HG03354 (cell line): ENCODE results near the gene C10orf88.

ENCODE experiments used
- ATAC-seq: cut with Tn5 transposase; IDR thresholded peaks from one replicate; pipeline ENCODE4 v1.9.1; 2021; ENCODE audit warnings: mild to moderate bottlenecking; ENCODE audit not compliant: unreplicated experiment, poor library complexity, severe bottlenecking

C10orf88 gene, protein sequence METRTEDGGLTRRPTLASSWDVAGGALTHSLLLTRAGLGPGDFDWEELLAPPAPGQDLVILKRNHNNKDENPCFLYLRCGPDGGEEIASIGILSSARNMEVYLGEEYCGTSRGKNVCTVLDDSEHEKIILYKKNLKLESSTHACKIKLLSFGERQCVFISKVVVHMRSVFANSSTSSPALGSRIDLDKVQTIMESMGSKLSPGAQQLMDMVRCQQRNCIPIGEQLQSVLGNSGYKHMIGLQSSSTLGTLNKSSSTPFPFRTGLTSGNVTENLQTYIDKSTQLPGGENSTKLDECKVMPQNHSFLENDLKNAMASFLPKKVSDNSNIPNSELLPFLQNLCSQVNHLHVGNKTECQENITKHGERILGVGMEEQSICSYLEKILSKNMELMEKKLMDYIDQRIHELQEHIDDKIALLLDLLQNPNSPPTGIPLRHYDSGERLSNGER

GRCh38 chr10:122953902-122954730 lies at the start of gene C10orf88:
TSS of gene C10orf88 (minus strand) at chr10:122954227. CDS start at chr10:122954178, 49 bp downstream.
- ATAC-seq: peak; percentile 99

- ATAC-seq: no peak
Measured at GRCh38 chr10:123001370-123001769, 47.3 kb upstream of the C10orf88 start.

- no peak for ATAC-seq
Measured at GRCh38 chr10:123000155-123000554, 46.1 kb upstream of the C10orf88 start.

- ATAC-seq: no peak
Measured at GRCh38 chr10:122999347-122999746, 45.3 kb upstream of the C10orf88 start.

DNA sequence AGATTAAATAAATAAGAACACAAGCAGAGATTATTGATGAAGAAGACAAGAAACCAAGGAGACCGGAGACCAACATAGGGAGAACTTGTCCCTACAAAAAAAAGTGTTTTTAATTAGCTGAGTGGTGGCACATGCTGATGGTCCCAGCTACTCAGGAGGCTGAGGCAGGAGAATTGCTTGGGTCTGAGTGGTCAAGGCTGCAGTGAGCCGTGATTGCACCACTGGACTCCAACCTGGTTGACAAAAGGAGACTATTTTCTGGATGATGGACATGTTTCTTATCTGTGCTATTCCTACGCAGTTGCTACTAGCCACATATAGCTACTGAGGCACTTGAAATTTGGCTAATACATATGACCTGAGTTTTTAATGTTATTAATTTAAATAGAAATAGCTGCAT lies 44.9 kb upstream of the C10orf88 start:
- no peak for ATAC-seq

DNA sequence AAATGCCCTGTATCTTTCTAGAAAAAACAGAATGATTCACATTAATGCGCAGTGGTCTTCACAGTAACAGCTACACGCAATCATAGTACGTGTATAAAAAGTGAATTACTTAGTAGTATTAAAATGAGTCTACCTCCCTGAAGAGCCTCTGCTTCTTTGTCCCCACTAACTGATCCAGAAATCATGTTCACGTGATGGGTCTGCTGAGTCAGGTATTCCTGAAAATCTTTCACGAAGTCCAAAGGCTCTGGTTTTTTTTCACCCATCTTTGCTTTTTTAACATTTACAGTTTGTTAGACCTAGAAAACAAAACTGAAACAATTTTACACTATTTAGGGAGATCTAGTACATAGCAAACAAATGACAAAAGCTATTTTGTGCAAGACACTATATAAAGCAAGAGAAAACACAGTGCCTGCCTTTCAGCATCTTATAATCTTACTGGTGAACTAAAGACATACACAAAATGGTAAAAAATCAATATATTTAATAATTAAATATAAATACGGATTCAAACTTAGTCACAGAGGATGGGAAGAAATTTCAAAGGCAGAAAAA lies 44.4 kb upstream of the C10orf88 start:
- ATAC-seq: no peak

- no peak for ATAC-seq
Measured at GRCh38 chr10:122997864-122998263, 43.8 kb upstream of the C10orf88 start.

DNA sequence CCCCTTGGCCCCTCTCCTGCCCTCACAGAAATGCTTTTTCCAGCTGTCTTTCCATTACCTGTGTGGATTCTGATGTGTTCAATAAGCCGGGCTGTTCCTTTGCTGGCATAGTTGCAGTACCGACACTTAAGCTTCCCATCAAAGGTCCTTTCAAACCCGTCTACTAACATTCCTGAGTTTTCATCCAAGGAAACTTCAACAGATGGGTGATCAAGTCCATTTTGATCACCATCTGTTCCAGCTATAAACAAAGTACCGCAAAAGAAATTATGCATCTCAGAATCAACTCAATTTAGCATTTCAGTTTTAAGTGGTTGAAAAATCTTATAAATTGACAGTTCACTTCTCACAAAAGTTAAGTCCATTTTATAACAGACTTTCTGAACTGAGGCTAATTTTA lies 41.9 kb upstream of the C10orf88 start:
- ATAC-seq: no peak

- ATAC-seq: no peak
Measured at GRCh38 chr10:122993797-122994336, 39.8 kb upstream of the C10orf88 start.

DNA sequence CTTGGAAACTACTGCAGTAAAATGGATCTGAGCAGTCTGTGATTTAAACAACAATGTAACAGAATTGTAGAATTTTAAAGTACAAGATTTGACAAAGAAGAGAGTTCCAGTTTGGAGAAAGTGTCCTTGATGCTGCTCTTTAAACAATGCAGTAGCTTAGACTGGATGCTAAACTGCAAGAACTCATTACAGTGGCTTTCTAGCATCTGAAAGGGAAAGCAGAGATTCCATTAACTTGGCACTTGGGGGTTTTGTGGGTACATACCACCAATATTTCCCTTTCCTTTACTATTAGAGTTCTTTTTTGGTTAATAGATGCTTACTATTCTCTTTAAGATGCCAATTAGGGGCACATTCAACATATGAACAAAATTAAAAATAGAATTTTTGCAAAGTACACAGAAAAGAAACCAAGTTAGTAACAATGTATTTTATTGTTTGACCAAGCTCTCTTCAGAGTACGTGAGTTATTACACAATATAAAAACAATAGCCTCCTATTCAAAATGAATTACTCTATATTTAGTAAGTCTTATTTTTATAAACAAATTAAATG lies 38.1 kb upstream of the C10orf88 start:
- ATAC-seq: no peak

GRCh38 chr10:122990278-122990677 lies 36.3 kb upstream of the C10orf88 start:
- ATAC-seq: no peak

GRCh38 chr10:122988501-122988900 lies 34.5 kb upstream of the C10orf88 start:
- ATAC-seq: no peak

GRCh38 chr10:122986335-122986734 lies 32.3 kb upstream of the C10orf88 start:
- ATAC-seq: no peak

DNA sequence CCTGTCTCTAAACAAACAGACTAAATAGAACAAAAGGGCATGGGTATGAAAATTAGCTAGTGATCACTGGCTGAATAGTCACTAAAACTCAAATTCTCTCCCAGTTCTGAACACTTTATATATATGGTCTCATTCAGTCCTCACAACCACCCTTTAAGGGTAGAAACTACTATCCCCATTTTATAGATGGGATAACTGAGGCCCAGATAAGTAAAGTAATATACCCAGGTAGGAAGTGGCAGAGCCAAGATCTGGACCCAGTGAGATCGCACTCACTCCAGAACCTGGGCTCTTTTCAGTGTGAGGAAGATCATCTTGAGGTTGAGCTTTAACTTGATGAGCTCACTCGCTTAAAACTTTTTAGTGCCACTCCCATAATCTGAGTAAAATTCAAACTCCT lies 30.7 kb upstream of the C10orf88 start:
- ATAC-seq: no peak

- ATAC-seq: no peak
Measured at GRCh38 chr10:122983898-122984297, 29.9 kb upstream of the C10orf88 start.

GRCh38 chr10:122981066-122981464 lies 27.0 kb upstream of the C10orf88 start:
- no peak for ATAC-seq

DNA sequence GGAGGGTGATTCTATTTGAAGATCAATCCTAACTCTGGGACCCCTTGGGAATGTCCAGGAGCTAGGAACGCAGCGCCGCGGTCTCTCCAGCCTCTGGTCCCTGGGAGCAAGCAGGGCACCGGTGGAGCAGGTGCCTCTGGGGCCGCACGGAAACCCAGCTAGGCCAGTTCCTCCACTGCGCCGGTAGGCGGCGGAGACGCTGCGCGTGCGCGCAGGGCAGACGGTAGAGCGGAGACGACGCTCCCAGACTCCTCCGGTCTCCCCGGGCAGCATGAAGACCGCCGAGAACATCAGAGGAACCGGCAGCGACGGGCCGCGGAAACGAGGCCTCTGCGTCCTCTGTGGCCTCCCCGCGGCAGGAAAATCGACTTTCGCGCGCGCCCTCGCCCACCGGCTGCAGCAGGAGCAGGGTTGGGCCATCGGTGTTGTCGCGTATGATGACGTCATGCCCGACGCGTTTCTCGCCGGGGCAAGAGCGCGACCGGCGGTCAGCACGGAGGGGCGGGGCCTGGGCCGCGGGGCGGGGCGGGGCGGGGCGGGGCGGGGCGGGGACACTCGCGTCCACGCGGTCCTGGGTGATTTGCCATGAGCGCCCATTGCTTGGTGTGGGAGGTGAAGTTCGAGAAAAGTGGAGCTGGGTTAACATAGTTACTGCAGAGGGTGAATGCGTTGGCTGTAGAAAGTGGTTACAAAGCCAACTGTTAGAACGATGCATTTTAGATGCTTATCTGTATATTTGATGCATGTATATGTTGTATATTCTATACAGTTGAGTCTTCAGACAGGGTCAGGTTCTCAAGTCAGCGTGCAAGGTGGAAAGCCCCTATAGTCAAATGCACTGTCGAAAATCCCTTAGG lies 26.4 kb upstream of the C10orf88 start, which contains the start of gene PSTK:
PSTK (plus strand) TSS at position 193 of the 857 bp plus-strand sequence; CDS start at position 272, 79 bp downstream.
- peak; percentile 98 for ATAC-seq

DNA sequence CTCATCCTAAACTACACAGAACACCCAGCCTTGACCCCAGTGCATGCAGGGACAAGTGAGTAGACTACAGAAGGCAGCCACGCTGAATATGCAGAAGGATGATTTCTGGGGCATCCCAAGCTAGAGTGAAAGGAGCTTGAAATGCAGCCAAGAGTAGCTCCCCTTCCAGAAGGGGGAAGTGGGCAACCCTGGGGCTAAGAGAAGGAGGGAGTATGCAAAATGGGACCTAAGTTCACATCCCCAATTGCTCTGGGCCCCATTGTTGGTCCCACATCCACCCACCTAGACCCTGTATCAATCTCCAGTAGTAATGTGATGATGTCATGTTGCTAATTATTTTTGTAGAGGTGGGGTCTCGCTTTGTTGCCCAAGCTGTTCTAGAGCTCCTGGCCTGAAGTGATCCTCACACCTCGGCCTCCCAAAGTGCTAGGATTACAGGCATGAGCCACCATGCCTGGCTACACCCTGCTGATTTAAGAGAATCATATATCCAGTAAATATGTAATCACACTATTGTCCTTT lies 20.6 kb upstream of the C10orf88 start:
- no peak for ATAC-seq

GRCh38 chr10:122974023-122974422 lies 20.0 kb upstream of the C10orf88 start:
- ATAC-seq: no peak
